HG03045 (cell line): Measurements from ENCODE around the gene TMEM151A.
"Not testable (repeated sequence)": the region's sequence is repeated elsewhere in the genome, so short reads cannot be mapped to it uniquely, and the experiment has no call there.

Experiments
- ATAC-seq: cut with Tn5 transposase; IDR thresholded peaks from one replicate; pipeline ENCODE4 v1.9.1; 2021; ENCODE audit warnings: mild to moderate bottlenecking, moderate library complexity; ENCODE audit not compliant: unreplicated experiment

TMEM151A gene

DNA sequence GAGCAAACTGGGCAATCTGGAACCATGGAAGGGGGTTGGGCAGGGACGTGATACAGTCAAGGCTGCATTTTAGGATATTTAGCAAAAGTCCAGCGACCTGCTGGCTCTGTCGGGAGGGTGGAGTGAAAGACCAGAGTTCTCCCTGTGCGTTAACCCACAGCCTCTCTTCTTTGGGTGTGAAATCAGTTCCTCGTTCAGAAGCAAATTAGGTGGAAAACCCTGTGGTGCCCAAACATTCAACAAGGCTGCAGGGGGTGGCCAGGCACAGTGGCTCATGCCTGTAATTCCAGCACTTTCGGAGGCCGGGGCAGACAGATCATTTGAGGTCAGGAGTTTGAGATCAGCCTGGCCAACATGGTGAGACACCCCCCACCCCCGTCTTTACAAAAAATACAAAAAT is 5.9 kb downstream of the TMEM151A start:
- no peak for ATAC-seq

DNA sequence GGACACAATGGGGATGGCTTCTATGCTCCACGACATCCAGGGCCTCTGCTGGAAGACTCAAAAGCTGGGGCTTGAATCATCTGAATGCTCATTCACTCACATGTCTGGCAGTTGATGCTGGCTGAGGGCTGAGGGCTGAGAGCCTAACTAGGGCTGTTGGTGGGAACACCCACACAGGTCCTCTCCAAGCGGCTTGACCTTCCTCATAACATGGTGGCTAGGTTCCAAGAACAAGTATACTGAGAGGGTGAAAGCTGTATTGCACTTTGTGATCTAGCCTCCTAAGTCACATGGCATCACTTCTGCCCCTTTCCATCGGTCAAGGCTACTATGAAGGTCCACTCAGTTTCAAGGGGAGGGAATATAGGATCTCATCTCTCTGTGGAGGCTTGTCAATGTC is 7.5 kb downstream of the TMEM151A start:
- no peak for ATAC-seq

GRCh38 chr11:66302656-66303055 is 11.0 kb downstream of the TMEM151A start:
- ATAC-seq, result no peak

GRCh38 chr11:66309475-66309874 is 17.8 kb downstream of the TMEM151A start:
- no peak for ATAC-seq

DNA sequence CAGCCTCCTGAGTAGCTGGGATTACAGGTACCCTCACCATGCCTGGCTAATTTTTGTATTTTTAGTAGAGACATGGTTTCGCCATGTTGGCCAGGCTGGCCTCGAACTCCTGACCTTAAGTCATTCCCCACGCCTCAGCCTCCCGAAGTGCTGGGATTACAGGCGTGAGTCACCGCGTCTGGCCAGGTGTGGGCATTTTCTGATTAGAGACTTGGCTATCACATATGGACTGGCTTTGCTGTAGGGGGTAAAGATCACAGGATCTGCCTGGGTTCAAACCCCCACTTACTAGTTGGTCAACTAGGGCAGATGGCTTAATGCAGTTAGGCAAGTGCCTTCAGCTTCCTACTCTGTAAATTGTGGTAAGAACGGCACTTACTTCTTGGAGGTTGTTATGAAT is 18.6 kb downstream of the TMEM151A start:
- no peak for ATAC-seq

DNA sequence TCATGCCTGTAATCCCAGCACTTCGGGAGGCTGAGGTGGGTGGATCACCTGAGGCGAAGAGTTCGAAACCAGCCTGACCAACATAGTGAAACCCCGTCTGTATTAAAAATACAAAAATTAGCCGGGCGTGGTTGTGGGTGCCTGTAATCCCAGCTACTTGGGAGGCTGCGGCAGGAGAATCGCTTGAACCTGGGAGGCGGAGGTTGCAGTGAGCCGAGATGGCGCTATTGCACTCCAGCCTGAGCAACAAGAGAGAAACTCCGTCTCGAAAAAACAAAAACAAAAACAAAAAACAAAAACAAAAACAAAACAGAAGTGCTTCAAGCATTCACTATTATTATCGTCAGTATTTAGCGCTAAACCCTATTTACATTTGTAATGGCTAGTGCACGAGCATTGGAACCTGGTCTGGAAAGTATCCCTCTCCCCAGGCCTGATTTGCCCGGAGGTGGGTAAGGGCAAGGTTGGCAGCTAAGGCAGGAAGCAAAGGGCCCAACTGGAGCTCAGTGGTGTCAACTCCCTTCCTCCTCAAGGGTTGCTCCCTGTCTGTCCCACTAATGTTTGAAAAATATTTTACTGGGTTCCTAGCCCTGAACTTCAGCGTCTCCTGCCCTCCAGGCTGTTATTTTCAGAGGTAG is 19.2 kb downstream of the TMEM151A start:
- ATAC-seq, result not testable (repeated sequence)

DNA sequence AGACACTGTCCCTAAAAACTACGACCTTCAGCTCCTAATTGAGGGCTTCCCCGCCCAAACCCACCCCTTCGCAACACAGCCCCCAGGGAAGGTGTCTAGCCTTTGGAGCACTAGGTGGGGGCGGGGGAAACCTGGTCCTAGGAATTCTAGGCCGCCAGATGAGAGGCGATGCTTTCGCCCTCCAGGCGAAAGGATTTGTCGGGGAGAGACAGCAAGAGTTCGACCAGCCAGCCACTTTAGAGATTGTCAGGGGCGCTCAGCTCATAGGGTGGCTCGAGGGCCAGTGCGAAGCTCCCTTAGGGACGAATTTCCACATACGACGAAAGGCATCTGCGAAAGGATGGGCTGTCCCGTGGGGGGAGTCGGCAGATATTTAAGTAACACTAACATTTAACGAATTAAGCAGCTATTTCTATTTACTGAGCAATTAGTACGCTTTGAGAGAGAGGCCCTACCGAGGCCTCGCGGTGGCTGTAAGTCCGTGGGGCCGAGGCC is 19.8 kb downstream of the TMEM151A start:
- ATAC-seq, result no peak

GRCh38 chr11:66311965-66312548 is 20.4 kb downstream of the TMEM151A start:
- peak; percentile 66 for ATAC-seq

DNA sequence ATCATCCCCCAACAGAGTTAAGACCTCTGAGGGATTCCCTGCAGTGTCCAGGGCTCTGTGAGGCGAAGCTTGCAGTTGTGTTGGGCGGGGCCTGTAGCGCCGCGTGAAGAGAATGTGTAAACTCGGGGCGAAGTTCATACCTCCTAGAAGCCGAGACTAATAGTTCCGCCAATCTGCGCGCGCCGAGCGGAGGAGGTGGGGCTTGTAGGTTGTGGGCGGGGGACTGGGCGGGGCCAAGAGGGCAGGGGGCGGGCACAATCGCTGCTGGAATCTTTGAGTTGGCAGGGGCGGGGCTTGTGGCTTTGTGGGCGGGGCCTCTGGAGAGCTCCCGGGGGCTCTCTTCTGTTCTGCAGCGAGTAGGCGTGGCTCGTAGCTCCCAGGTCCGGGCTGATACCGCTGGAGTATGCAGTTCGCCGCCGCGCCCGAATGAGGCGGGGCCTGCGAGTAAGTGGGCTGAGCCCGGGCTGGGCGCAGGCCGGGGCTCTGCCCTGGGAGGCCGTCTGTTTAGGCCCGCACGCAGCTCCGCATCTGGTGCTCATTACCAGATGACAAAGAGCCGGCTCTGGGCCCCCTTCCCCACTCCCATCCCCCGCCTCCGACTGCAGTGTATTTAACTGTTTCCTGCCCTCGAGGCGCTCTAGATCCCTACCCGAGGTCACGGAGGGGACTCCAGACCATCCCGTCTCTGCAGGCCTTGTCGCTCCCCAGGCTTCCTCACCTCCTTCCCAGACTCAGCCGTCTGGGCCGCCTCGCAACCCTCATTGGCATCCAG is 21.0 kb downstream of the TMEM151A start:
- ATAC-seq, result peak; percentile 62

DNA sequence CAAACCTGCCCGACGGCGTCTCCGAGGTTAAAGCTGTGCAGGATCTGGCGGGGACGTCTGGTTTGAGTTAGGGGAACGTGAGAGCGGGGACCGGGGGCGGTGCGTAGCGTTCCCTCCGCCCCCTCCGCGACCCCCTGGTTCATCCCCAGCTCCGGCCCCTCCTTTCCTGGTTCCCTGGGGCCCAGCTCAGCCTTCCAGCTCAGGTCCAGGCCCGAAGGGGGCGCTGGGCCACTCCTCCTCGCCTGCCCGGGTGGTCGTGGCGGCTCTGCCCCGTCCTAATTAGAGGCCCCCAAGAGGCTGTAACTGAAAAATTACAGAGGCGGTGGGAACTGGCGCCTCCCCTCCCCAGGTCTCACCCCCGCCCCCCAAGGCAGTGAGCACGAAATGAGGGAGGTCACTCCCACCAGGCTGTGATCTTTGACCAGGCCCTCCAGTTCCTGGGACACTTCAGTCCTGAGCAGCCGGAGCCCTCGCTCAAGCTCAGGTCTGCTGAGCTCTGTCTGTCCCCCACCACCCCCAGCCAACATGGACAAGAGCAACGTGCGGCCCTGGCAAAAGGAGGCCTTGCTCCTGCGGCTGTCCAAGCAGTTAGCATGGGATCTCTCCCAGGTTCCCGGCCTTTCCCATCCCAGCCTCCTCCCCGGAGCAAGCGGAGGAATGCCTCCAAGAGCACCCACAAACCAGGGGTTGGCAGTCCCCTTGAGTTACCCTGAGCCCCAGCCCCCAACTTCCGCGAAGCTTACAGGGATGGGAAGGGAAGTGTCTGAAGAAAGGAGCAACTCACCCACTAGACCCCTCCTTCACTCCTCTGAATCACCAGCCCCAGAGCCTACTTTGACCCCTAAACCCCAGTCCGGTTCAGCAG is 21.9 kb downstream of the TMEM151A start:
- ATAC-seq, result no peak

DNA sequence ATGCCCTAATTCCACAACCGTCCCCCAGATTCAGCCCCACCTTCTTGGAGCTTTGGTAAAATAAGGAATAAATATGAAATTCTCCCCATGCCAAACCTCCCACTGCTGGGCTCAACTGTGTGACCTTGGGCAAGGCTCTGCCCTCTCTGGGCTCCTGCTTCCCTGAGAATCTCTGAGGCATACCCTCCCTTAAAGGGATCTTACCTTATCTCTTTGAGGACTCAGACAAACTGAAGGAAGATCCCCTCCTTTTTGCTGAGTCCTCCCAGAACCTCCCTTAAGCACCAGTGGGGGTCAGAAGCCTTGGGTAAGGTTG is 22.4 kb downstream of the TMEM151A start:
- ATAC-seq, result no peak

GRCh38 chr11:66314561-66315497 is 23.1 kb downstream of the TMEM151A start:
- no peak for ATAC-seq

DNA sequence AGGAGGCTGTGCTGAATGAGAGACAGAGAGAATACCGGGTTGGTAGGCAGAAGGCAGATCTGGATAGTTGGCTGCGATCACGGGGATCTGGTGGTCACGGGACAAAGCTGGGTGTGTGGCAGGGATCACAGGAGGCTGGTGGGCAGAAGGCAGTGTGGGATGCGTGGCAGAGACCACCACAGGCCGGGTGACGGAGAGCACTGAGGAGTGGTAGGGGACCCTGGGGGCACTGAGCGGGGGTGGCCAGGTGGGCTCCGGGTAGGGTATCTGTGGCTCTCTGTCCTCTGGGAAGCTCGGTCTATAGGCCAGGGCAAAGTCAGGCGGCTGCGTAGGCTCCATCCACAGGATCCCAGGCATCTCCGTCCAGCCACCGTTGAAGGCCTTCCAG is 23.8 kb downstream of the TMEM151A start:
- no peak for ATAC-seq

- ATAC-seq, result no peak
These were observed 24.5 kb downstream of the TMEM151A start for GRCh38 chr11:66315921-66316811.

- no peak for ATAC-seq
These were observed 25.2 kb downstream of the TMEM151A start, which contains the start of gene CD248 for GRCh38 chr11:66316849-66317251. Gene CD248, minus strand, starts transcription at chr11:66317044. Its CDS starts 17 bp downstream, at chr11:66317027.

DNA sequence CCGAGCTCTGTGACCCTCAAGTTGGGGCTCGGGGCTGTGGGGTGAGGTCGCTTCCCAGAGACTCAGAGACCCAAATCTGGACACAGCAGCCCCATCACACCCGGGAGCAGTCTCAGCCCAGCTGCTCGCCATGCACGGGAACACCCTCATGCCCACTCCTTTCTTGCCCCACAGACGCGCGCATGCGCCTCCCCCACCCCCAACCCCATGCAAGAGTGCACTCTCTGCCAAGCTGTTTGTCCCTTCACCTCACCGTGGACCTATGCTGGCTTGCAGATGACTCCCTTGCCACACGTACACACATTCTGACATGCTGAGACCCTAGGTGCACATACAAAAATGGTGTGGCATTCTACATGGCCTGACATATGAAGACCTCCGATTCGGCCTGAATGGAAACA is 25.6 kb downstream of the TMEM151A start:
- no peak for ATAC-seq

DNA sequence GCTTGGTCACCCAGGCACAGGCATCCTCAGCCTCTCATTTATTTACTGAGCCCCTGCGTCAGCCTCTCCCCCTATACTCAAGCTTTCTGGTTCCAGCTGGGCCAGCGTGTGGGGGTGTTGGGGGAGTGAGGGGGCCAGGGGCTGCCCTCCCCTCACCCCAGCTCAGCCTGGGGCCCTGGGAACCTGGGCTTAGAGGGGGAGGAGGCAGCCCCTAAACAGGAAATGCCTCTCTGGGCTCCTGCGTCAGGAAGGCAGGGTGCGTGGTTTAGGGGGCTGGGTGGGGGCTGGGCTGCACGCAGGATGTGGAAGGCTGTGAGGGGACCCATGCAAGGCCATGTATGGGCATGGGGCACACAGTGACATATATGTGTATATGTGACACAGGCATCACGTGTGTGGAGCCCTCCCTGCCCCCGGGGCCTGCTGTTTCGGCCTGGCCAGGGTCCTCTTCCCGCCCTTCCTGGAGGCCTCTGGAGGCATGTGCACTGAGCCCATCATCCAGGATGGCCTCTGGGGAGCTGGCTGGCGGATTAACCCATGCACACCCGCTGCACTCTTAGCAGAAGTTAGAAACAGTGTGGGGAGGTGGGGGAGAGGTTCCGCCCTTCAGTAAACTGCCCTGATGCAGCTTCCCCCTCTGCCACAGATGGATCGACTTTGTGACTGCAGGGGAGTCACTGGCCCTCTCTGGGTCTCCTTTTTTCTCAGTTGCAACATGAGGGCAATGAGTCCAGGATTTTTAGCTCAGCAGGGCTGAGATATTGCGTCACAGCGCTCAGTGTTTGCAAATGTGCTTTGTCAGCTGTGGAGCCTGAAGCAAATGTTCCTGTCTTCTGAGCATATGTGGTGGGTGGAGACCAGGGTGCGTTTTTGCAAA is 26.3 kb downstream of the TMEM151A start:
- ATAC-seq, result no peak

GRCh38 chr11:66318600-66318970 is 26.9 kb downstream of the TMEM151A start:
- ATAC-seq, result no peak
